Measurements from ENCODE around the gene CASS4.

- TF ChIP-seq CTCF (IDR thresholded peaks at IDR 0.05 in 2 of 3, conservative IDR thresholded peaks at IDR 0.05 in 1 of 3; ENCODE audit: borderline replicate concordance in 1 of 3, insufficient read depth in 1 of 3, low read depth in 2 of 3, low read length in 2 of 3) (no peak), POLR2A (IDR thresholded peaks at IDR 0.05; ENCODE audit: borderline replicate concordance, extremely low read depth, insufficient read depth, insufficient read length) (no peak), JUND (IDR thresholded peaks at IDR 0.05) (no peak), ZBTB33 (IDR thresholded peaks at IDR 0.05; ENCODE audit: extremely low read depth, insufficient replicate concordance, low read length) (no peak), EZH2 (IDR thresholded peaks at IDR 0.05) (no peak), SRF (IDR thresholded peaks at IDR 0.05; ENCODE audit: low read depth) (no peak), POLR2AphosphoS5 (IDR thresholded peaks at IDR 0.05; ENCODE audit: low read depth, low read length) (no peak), SP1 (IDR thresholded peaks at IDR 0.05; ENCODE audit: low read depth) (no peak)
- TF ChIP-seq, protein P1, sequence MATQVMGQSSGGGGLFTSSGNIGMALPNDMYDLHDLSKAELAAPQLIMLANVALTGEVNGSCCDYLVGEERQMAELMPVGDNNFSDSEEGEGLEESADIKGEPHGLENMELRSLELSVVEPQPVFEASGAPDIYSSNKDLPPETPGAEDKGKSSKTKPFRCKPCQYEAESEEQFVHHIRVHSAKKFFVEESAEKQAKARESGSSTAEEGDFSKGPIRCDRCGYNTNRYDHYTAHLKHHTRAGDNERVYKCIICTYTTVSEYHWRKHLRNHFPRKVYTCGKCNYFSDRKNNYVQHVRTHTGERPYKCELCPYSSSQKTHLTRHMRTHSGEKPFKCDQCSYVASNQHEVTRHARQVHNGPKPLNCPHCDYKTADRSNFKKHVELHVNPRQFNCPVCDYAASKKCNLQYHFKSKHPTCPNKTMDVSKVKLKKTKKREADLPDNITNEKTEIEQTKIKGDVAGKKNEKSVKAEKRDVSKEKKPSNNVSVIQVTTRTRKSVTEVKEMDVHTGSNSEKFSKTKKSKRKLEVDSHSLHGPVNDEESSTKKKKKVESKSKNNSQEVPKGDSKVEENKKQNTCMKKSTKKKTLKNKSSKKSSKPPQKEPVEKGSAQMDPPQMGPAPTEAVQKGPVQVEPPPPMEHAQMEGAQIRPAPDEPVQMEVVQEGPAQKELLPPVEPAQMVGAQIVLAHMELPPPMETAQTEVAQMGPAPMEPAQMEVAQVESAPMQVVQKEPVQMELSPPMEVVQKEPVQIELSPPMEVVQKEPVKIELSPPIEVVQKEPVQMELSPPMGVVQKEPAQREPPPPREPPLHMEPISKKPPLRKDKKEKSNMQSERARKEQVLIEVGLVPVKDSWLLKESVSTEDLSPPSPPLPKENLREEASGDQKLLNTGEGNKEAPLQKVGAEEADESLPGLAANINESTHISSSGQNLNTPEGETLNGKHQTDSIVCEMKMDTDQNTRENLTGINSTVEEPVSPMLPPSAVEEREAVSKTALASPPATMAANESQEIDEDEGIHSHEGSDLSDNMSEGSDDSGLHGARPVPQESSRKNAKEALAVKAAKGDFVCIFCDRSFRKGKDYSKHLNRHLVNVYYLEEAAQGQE (IDR thresholded peaks at IDR 0.05; ENCODE audit: low read depth): no peak
- TF ChIP-seq, protein P2, sequence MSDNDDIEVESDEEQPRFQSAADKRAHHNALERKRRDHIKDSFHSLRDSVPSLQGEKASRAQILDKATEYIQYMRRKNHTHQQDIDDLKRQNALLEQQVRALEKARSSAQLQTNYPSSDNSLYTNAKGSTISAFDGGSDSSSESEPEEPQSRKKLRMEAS (IDR thresholded peaks at IDR 0.05): no peak
These were observed 9.1 kb downstream of the CASS4 start for GRCh38 chr20:56420940-56421688.

Data from HCT116 (cell line).